HCT116 (cell line): ENCODE results near the gene GRIK4. TPM values are rescaled to one million over a fixed set of nuclear protein-coding genes. Genes with fewer than 3 reads are reported as not detected.

Experiments used
- ATAC-seq: fragments of 200-7000 bp; cut with Tn5 transposase; 2 replicates; pipeline ENCODE4 v1.9.1; 2020; ENCODE audit warnings: mild to moderate bottlenecking, moderate library complexity
- BruUV-seq: library from RNA; stranded (reverse); fragments of 400-500 nt; replicated peaks from 2 replicates; lab custom pipeline; 2021; lab: Mats Ljungman, UMichigan
- CTCF ChIA-PET: fragments of 300-600 bp; sonication (Branson Sonifier 250); formaldehyde crosslinking; loops from one replicate; lab custom pipeline; 2021; ENCODE audit warnings: antibody characterized with exemption; lab: Charles Lee
- POLR2A ChIA-PET: fragments of 300-600, 350-600 bp; sonication (Branson Sonifier 250); formaldehyde crosslinking; loops from one replicate; lab custom pipeline; 2021; ENCODE audit warnings: antibody characterized with exemption; lab: Charles Lee
- RAD21 ChIA-PET, 2 experiments: fragments of 300-600 bp; sonication (Branson Sonifier 250); formaldehyde crosslinking; loops; one replicate each; lab custom pipeline; 2023; ENCODE audit warnings: low total read pairs in 2 of 2; ENCODE audit not compliant: uncharacterized antibody in 2 of 2, unreplicated experiment in 2 of 2, low non-redundant PET in 1 of 2; lab: Charles Lee
- DNase-seq: peaks from one replicate; pipeline ENCODE4 v3.0.0-alpha.2; 2010; ENCODE audit warnings: low read depth, low spot score
- H2AFZ ChIP-seq: fragments of 200-600 bp; shearing (Covaris generic), sonication (generic); 2 replicates; pipeline ENCODE4 v1.6.1; 2017; ENCODE audit warnings: low read depth, mixed run types, mixed read lengths, antibody characterized with exemption, low read length; ENCODE audit not compliant: poor library complexity, severe bottlenecking
- H3K27ac ChIP-seq: 2 replicates; pipeline ENCODE4 v1.5.1; 2012; ENCODE audit warnings: low read depth, low read length
- H3K27me3 ChIP-seq: fragments of 200-600 bp; sonication (generic); 2 replicates; pipeline ENCODE4 v1.6.1; 2016; ENCODE audit warnings: mixed run types, low read length, mixed read lengths; ENCODE audit not compliant: insufficient read depth
- H3K36me3 ChIP-seq, 2 experiments: fragments of 200-500 bp in 1 of 2; fragments of 200-600 bp in 1 of 2; sonication (Bioruptor generic) in 1 of 2; sonication (generic) in 1 of 2; 2 replicates each; pipeline versions ENCODE4 v1.5.1 to v1.6.1; 2014 to 2016; ENCODE audit warnings: low read length in 2 of 2, inconsistent platforms in 1 of 2, mixed read lengths in 1 of 2, mixed run types in 1 of 2; ENCODE audit not compliant: insufficient read depth in 2 of 2, control insufficient read depth in 1 of 2
- H3K4me1 ChIP-seq, 2 experiments: fragments of 200-600 bp in 1 of 2; sonication (generic) in 1 of 2; 2 replicates each; pipeline versions ENCODE4 v1.5.1 to v1.6.1; 2012 to 2017; ENCODE audit warnings: low read length in 2 of 2, inconsistent platforms in 1 of 2, mild to moderate bottlenecking in 1 of 2, mixed read lengths in 1 of 2, mixed run types in 1 of 2, moderate library complexity in 1 of 2; ENCODE audit not compliant: insufficient read depth in 2 of 2, control insufficient read depth in 1 of 2
- H3K4me2 ChIP-seq: fragments of 200-600 bp; sonication (generic); 2 replicates; pipeline ENCODE4 v1.6.1; 2017; ENCODE audit warnings: mixed run types, low read length, mixed read lengths
- H3K4me3 ChIP-seq, 2 experiments: fragments of 200-600 bp in 1 of 2; sonication (generic) in 1 of 2; replicated peaks in 1 of 2; 2 replicates each; pipeline ENCODE4 v1.5.1; 2011 to 2016; ENCODE audit warnings: low read length in 2 of 2, control low read depth in 1 of 2, low read depth in 1 of 2, mild to moderate bottlenecking in 1 of 2, mixed read lengths in 1 of 2, mixed run types in 1 of 2
- H3K79me2 ChIP-seq: fragments of 200-600 bp; sonication (generic); 2 replicates; pipeline ENCODE4 v1.6.1; 2017; ENCODE audit warnings: mild to moderate bottlenecking, mixed run types, low read length, moderate library complexity, mixed read lengths; ENCODE audit not compliant: insufficient read depth
- H3K9ac ChIP-seq: fragments of 200-600 bp; sonication (generic); 2 replicates; pipeline ENCODE4 v1.6.1; 2016; ENCODE audit warnings: low read length, mixed read lengths
- H3K9me2 ChIP-seq: fragments of 200-600 bp; sonication (generic), shearing (Covaris generic); 2 replicates; pipeline ENCODE4 v1.6.1; 2017; ENCODE audit warnings: mixed run types, mild to moderate bottlenecking, moderate library complexity; ENCODE audit not compliant: insufficient read depth
- H3K9me3 ChIP-seq, 2 experiments: fragments of 200-500 bp in 1 of 2; fragments of 200-600 bp in 1 of 2; sonication (Bioruptor generic) in 1 of 2; sonication (generic) in 1 of 2; 2 replicates each; pipeline ENCODE4 v1.6.1; 2014 to 2017; ENCODE audit warnings: low read length in 2 of 2, mixed read lengths in 2 of 2, inconsistent platforms in 1 of 2, low read depth in 1 of 2, mild to moderate bottlenecking in 1 of 2, mixed run types in 1 of 2, moderate library complexity in 1 of 2; ENCODE audit not compliant: control insufficient read depth in 1 of 2, insufficient read depth in 1 of 2
- H4K20me1 ChIP-seq: fragments of 200-600 bp; sonication (generic), shearing (Covaris generic); 2 replicates; pipeline ENCODE4 v1.6.1; 2017; ENCODE audit warnings: mixed run types, mild to moderate bottlenecking, moderate library complexity; ENCODE audit not compliant: insufficient read depth
- ATF3 ChIP-seq: IDR thresholded peaks from 2 replicates; pipeline ENCODE4 v1.6.1; 2012
- CBX3 ChIP-seq: IDR thresholded peaks from 2 replicates; pipeline ENCODE4 v1.6.1; 2012; ENCODE audit warnings: low read depth
- CEBPB ChIP-seq: IDR thresholded peaks from 2 replicates; pipeline ENCODE4 v1.6.1; 2012; ENCODE audit warnings: low read depth
- EZH2phosphoT487 ChIP-seq: fragments of 200-600 bp; IDR thresholded peaks from 2 replicates; pipeline ENCODE4 v1.6.1; 2018; ENCODE audit warnings: antibody characterized with exemption, borderline replicate concordance
- FOSL1 ChIP-seq: IDR thresholded peaks from 2 replicates; pipeline ENCODE4 v1.6.1; 2012; ENCODE audit warnings: low read depth
- JUND ChIP-seq: IDR thresholded peaks from 2 replicates; pipeline ENCODE4 v1.6.1; 2012
- RAD21 ChIP-seq: IDR thresholded peaks from 2 replicates; pipeline ENCODE4 v1.6.1; 2012; ENCODE audit warnings: low read depth, mild to moderate bottlenecking
- SIN3A ChIP-seq: IDR thresholded peaks from 2 replicates; pipeline ENCODE4 v1.6.1; 2012; ENCODE audit warnings: low read depth
- SRF ChIP-seq: IDR thresholded peaks from 2 replicates; pipeline ENCODE4 v1.6.1; 2012; ENCODE audit warnings: low read depth
- TCF7L2 ChIP-seq: IDR thresholded peaks from 2 replicates; pipeline ENCODE4 v1.7.0; 2011; ENCODE audit warnings: borderline replicate concordance, inconsistent platforms; ENCODE audit not compliant: insufficient read depth, insufficient read length; ENCODE audit errors: extremely low read depth
- YY1 ChIP-seq: IDR thresholded peaks from 2 replicates; pipeline ENCODE4 v1.6.1; 2011; ENCODE audit warnings: low read length, low read depth, moderate library complexity, mild to moderate bottlenecking; ENCODE audit not compliant: insufficient replicate concordance; ENCODE audit errors: extremely low read depth
- ZFX ChIP-seq: fragments of 450-650 bp; IDR thresholded peaks from 2 replicates; pipeline ENCODE4 v1.6.1; 2017
- intact Hi-C: fragments of 100-400 bp; cut with micrococcal nuclease; formaldehyde crosslinking; loops from 2 replicates; pipeline ENCODE4 v1.10.0; 2022
- total RNA-seq: library from RNA; stranded (reverse); gene quantifications from one replicate; pipeline ENCODE4 v1.2.1, GENCODE V29; 2021; ENCODE audit not compliant: unreplicated experiment
- TF ChIP-seq, protein P1 (sequence below): IDR thresholded peaks from 2 replicates; pipeline ENCODE4 v1.6.1; 2012; ENCODE audit warnings: low read depth
- TF ChIP-seq, protein P2 (sequence below): IDR thresholded peaks from 2 replicates; pipeline ENCODE4 v1.6.1; 2011; ENCODE audit warnings: mild to moderate bottlenecking, low read length, moderate library complexity; ENCODE audit not compliant: insufficient replicate concordance; ENCODE audit errors: extremely low read depth
- TF ChIP-seq, protein P3 (sequence below): IDR thresholded peaks from 2 replicates; pipeline ENCODE4 v1.6.1; 2012

Gene GRIK4
- total RNA-seq, 1 experiment from 2014 or later = 0.52 TPM

DNA sequence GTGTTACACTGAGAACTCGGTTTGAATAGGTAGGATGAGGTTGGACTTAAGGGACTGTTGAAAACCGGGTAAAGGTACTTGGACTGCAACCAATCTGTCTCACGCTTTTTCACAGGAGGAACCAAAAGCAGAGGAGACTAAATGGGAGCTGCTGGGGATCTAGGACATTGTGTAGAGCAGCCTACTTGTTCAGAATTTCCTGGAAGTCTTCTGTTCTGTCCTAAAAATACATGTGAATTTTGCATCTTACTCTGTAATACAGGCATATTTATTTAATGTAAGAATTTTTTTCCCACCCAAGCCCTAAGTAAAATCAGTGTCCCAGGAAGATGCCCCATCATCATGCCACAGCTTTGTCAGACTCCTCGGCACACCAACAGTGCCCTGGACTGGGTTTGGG, 460.3 kb downstream of the GRIK4 start (continued):
- TF ChIP-seq, protein P1, sequence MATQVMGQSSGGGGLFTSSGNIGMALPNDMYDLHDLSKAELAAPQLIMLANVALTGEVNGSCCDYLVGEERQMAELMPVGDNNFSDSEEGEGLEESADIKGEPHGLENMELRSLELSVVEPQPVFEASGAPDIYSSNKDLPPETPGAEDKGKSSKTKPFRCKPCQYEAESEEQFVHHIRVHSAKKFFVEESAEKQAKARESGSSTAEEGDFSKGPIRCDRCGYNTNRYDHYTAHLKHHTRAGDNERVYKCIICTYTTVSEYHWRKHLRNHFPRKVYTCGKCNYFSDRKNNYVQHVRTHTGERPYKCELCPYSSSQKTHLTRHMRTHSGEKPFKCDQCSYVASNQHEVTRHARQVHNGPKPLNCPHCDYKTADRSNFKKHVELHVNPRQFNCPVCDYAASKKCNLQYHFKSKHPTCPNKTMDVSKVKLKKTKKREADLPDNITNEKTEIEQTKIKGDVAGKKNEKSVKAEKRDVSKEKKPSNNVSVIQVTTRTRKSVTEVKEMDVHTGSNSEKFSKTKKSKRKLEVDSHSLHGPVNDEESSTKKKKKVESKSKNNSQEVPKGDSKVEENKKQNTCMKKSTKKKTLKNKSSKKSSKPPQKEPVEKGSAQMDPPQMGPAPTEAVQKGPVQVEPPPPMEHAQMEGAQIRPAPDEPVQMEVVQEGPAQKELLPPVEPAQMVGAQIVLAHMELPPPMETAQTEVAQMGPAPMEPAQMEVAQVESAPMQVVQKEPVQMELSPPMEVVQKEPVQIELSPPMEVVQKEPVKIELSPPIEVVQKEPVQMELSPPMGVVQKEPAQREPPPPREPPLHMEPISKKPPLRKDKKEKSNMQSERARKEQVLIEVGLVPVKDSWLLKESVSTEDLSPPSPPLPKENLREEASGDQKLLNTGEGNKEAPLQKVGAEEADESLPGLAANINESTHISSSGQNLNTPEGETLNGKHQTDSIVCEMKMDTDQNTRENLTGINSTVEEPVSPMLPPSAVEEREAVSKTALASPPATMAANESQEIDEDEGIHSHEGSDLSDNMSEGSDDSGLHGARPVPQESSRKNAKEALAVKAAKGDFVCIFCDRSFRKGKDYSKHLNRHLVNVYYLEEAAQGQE = no peak
- TF ChIP-seq YY1 = no peak
- TF ChIP-seq RAD21 = no peak
- TF ChIP-seq ZFX = no peak
- TF ChIP-seq SRF = no peak
- TF ChIP-seq, protein P2, sequence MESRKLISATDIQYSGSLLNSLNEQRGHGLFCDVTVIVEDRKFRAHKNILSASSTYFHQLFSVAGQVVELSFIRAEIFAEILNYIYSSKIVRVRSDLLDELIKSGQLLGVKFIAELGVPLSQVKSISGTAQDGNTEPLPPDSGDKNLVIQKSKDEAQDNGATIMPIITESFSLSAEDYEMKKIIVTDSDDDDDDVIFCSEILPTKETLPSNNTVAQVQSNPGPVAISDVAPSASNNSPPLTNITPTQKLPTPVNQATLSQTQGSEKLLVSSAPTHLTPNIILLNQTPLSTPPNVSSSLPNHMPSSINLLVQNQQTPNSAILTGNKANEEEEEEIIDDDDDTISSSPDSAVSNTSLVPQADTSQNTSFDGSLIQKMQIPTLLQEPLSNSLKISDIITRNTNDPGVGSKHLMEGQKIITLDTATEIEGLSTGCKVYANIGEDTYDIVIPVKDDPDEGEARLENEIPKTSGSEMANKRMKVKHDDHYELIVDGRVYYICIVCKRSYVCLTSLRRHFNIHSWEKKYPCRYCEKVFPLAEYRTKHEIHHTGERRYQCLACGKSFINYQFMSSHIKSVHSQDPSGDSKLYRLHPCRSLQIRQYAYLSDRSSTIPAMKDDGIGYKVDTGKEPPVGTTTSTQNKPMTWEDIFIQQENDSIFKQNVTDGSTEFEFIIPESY = no peak

DNA sequence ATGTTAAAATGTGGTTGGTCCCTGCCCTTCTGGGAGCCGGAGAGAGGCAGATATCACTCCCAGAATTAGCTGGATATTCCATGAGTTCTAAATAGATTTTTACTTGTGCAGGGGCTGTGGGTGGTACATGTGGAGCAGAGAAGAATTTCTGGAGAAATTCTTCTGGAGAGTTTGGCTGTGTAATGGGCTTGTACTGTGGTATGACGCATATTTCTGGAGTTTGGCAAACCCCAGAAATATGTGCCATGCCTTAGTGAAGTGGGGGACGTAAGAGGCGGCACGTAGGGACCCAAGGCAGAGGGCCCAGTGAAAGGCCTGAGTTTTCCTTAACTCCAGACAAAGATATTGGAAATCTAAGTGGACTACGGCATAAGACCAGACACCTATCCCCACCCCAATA, 461.1 kb downstream of the GRIK4 start:
- ATAC-seq (no peak), DNase-seq (no peak)
- H3K27me3 ChIP-seq = peaks cover 57% of the 10 kb centered on the region; the same call in 1 of the 2 replicates
- no peak overlapping the region for H2AFZ ChIP-seq
- CTCF ChIA-PET = no interaction called here
- H3K27ac ChIP-seq = no peak overlapping the region
- no peaks in the 10 kb centered on the region for H4K20me1 ChIP-seq
- no TSS peak for BruUV-seq
- no peak overlapping the region for H3K4me3 ChIP-seq
- H3K79me2 ChIP-seq = no peaks in the 10 kb centered on the region
- no peaks in the 10 kb centered on the region for H3K9me3 ChIP-seq
- intact Hi-C loops = no loop called here
- H3K4me2 ChIP-seq = no peak overlapping the region
- RAD21 ChIA-PET = no interaction called here
- H3K4me1 ChIP-seq = peaks cover 0 to 3% of the 10 kb centered on the region in 2 experiments; a peak in 1 of 4 replicates
- H3K36me3 ChIP-seq = no peaks in the 10 kb centered on the region
- H3K9me2 ChIP-seq = no peaks in the 10 kb centered on the region
- no peak overlapping the region for H3K9ac ChIP-seq
- POLR2A ChIA-PET = no interaction called here
- TF ChIP-seq, protein P3, sequence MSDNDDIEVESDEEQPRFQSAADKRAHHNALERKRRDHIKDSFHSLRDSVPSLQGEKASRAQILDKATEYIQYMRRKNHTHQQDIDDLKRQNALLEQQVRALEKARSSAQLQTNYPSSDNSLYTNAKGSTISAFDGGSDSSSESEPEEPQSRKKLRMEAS = no peak
- TF ChIP-seq CEBPB (no peak), CBX3 (no peak), EZH2phosphoT487 (no peak), TCF7L2 (no peak), FOSL1 (no peak), RAD21 (no peak), ATF3 (no peak), SRF (no peak), JUND (no peak), SIN3A (no peak)
- TF ChIP-seq, protein P1 = no peak
